Measurements from ENCODE around the gene CACYBP. TPM values are rescaled to one million over a fixed set of nuclear protein-coding genes. Genes with fewer than 3 reads are reported as not detected.

CACYBP gene
- total and polyA plus RNA-seq, 2 donors (not counting 3 experiments of a cell fraction or from before 2014, with no cell fraction given): 29.5 to 149 TPM

GRCh38 chr1:174957829-174958228 is 41.9 kb upstream of the CACYBP start:
- dilution Hi-C loops (cut with MboI; ENCODE audit: extremely low pct_ligation_motif_present, low sequenced_read_pairs) (no loop called here), intact Hi-C loops (cut with micrococcal nuclease) (no loop called here)
- no peaks in the 10 kb centered on the region for H3K79me2 ChIP-seq (ENCODE audit: control insufficient read depth, insufficient read depth, low read length)
- H3K4me1 ChIP-seq (ENCODE audit: control insufficient read depth, extremely low read depth, insufficient read depth, low read length): no peaks in the 10 kb centered on the region
- CTCF ChIA-PET: interaction anchor here (0.7 to 0.9 kb wide), 2 partner anchors 10 to 26 kb away, joined by 3 read pairs; no protein-coding TSS in a partner anchor
- no peaks in the 10 kb centered on the region for H3K9me3 ChIP-seq (replicated peaks; ENCODE audit: control insufficient read depth, insufficient read depth, low read length)
- no peaks in the 10 kb centered on the region for H3K9me1 ChIP-seq (replicated peaks; ENCODE audit: control insufficient read depth, extremely low read depth, insufficient read depth, low read length)
- BruUV-seq (replicated peaks): no TSS peak
- no peak overlapping the region for H3K4me2 ChIP-seq (ENCODE audit: insufficient read depth, low read length)
- no peaks in the 10 kb centered on the region for H3K36me3 ChIP-seq (ENCODE audit: control insufficient read depth in 2 of 2, extremely low read depth in 1 of 2, insufficient read depth in 2 of 2, low read length in 2 of 2)
- no peak for TF ChIP-seq GATA2 (IDR thresholded peaks at IDR 0.05; ENCODE audit: insufficient read depth, insufficient read length, low read depth, low read length)
- TF ChIP-seq FOS (IDR thresholded peaks at IDR 0.05; ENCODE audit: borderline replicate concordance, insufficient read depth, low read length): no peak
- TF ChIP-seq MAX (IDR thresholded peaks at IDR 0.05; ENCODE audit: insufficient read depth, insufficient read length): no peak
- no peak for TF ChIP-seq JUN (IDR thresholded peaks at IDR 0.05; ENCODE audit: borderline replicate concordance, insufficient read depth, insufficient read length, low read depth)
- no peak for TF ChIP-seq CTCF (IDR thresholded peaks at IDR 0.05; ENCODE audit: extremely low read depth in 1 of 2, insufficient read depth in 1 of 2, low read depth in 1 of 2, low read length in 2 of 2)
- no peak for TF ChIP-seq MYC (IDR thresholded peaks at IDR 0.05; ENCODE audit: low read depth, low read length)
- no peak for TF ChIP-seq POLR2A (IDR thresholded peaks at IDR 0.05; ENCODE audit: low read depth, low read length)
- no peak for TF ChIP-seq EZH2 (IDR thresholded peaks at IDR 0.05; ENCODE audit: borderline replicate concordance, low read depth, low read length, severe bottlenecking)
- no peak for TF ChIP-seq POLR2AphosphoS5 (IDR thresholded peaks at IDR 0.05; ENCODE audit: insufficient read depth, low read depth, low read length)
- H3K4me3 ChIP-seq (replicated peaks in 1 of 3; ENCODE audit: insufficient read depth in 1 of 3, low read depth in 1 of 3, low read length in 3 of 3): no peak overlapping the region
- FAIRE-seq (no peak), DNase-seq (ENCODE audit: low read depth, low spot score) (no peak)
- no peak overlapping the region for H3K27ac ChIP-seq (ENCODE audit: insufficient read depth, low read depth, low read length)
- no peak overlapping the region for H2AFZ ChIP-seq (ENCODE audit: low read depth, low read length)
- no peaks in the 10 kb centered on the region for H3K27me3 ChIP-seq (ENCODE audit: control insufficient read depth in 2 of 2, insufficient read depth in 2 of 2, low read length in 2 of 2)
- POLR2A ChIA-PET: no interaction called here
- H3K9ac ChIP-seq (replicated peaks; ENCODE audit: extremely low read depth, insufficient read depth, low read length): no peak overlapping the region
- H4K20me1 ChIP-seq (replicated peaks; ENCODE audit: control insufficient read depth, extremely low read depth, insufficient read depth, low read length): no peaks in the 10 kb centered on the region
